HCT116 (cell line): Measurements from ENCODE around the gene ACTL7B. TPM values are rescaled to one million over a fixed set of nuclear protein-coding genes. Genes with fewer than 3 reads are reported as not detected.

ENCODE experiments used
- ATAC-seq: fragments of 200-7000 bp; cut with Tn5 transposase; 2 replicates; pipeline ENCODE4 v1.9.1; 2020; ENCODE audit warnings: mild to moderate bottlenecking, moderate library complexity
- BruUV-seq: library from RNA; stranded (reverse); fragments of 400-500 nt; replicated peaks from 2 replicates; lab custom pipeline; 2021; lab: Mats Ljungman, UMichigan
- CTCF ChIA-PET: fragments of 300-600 bp; sonication (Branson Sonifier 250); formaldehyde crosslinking; loops from one replicate; lab custom pipeline; 2021; ENCODE audit warnings: antibody characterized with exemption; lab: Charles Lee
- POLR2A ChIA-PET: fragments of 300-600, 350-600 bp; sonication (Branson Sonifier 250); formaldehyde crosslinking; loops from one replicate; lab custom pipeline; 2021; ENCODE audit warnings: antibody characterized with exemption; lab: Charles Lee
- RAD21 ChIA-PET, 2 experiments: fragments of 300-600 bp; sonication (Branson Sonifier 250); formaldehyde crosslinking; loops; one replicate each; lab custom pipeline; 2023; ENCODE audit warnings: low total read pairs in 2 of 2; ENCODE audit not compliant: uncharacterized antibody in 2 of 2, unreplicated experiment in 2 of 2, low non-redundant PET in 1 of 2; lab: Charles Lee
- DNase-seq: peaks from one replicate; pipeline ENCODE4 v3.0.0-alpha.2; 2010; ENCODE audit warnings: low read depth, low spot score
- H2AFZ ChIP-seq: fragments of 200-600 bp; shearing (Covaris generic), sonication (generic); 2 replicates; pipeline ENCODE4 v1.6.1; 2017; ENCODE audit warnings: low read depth, mixed run types, mixed read lengths, antibody characterized with exemption, low read length; ENCODE audit not compliant: poor library complexity, severe bottlenecking
- H3K27ac ChIP-seq: 2 replicates; pipeline ENCODE4 v1.5.1; 2012; ENCODE audit warnings: low read depth, low read length
- H3K27me3 ChIP-seq: fragments of 200-600 bp; sonication (generic); 2 replicates; pipeline ENCODE4 v1.6.1; 2016; ENCODE audit warnings: mixed run types, low read length, mixed read lengths; ENCODE audit not compliant: insufficient read depth
- H3K36me3 ChIP-seq, 2 experiments: fragments of 200-500 bp in 1 of 2; fragments of 200-600 bp in 1 of 2; sonication (Bioruptor generic) in 1 of 2; sonication (generic) in 1 of 2; 2 replicates each; pipeline versions ENCODE4 v1.5.1 to v1.6.1; 2014 to 2016; ENCODE audit warnings: low read length in 2 of 2, inconsistent platforms in 1 of 2, mixed read lengths in 1 of 2, mixed run types in 1 of 2; ENCODE audit not compliant: insufficient read depth in 2 of 2, control insufficient read depth in 1 of 2
- H3K4me1 ChIP-seq, 2 experiments: fragments of 200-600 bp in 1 of 2; sonication (generic) in 1 of 2; 2 replicates each; pipeline versions ENCODE4 v1.5.1 to v1.6.1; 2012 to 2017; ENCODE audit warnings: low read length in 2 of 2, inconsistent platforms in 1 of 2, mild to moderate bottlenecking in 1 of 2, mixed read lengths in 1 of 2, mixed run types in 1 of 2, moderate library complexity in 1 of 2; ENCODE audit not compliant: insufficient read depth in 2 of 2, control insufficient read depth in 1 of 2
- H3K4me2 ChIP-seq: fragments of 200-600 bp; sonication (generic); 2 replicates; pipeline ENCODE4 v1.6.1; 2017; ENCODE audit warnings: mixed run types, low read length, mixed read lengths
- H3K4me3 ChIP-seq, 2 experiments: fragments of 200-600 bp in 1 of 2; sonication (generic) in 1 of 2; replicated peaks in 1 of 2; 2 replicates each; pipeline ENCODE4 v1.5.1; 2011 to 2016; ENCODE audit warnings: low read length in 2 of 2, control low read depth in 1 of 2, low read depth in 1 of 2, mild to moderate bottlenecking in 1 of 2, mixed read lengths in 1 of 2, mixed run types in 1 of 2
- H3K79me2 ChIP-seq: fragments of 200-600 bp; sonication (generic); 2 replicates; pipeline ENCODE4 v1.6.1; 2017; ENCODE audit warnings: mild to moderate bottlenecking, mixed run types, low read length, moderate library complexity, mixed read lengths; ENCODE audit not compliant: insufficient read depth
- H3K9ac ChIP-seq: fragments of 200-600 bp; sonication (generic); 2 replicates; pipeline ENCODE4 v1.6.1; 2016; ENCODE audit warnings: low read length, mixed read lengths
- H3K9me2 ChIP-seq: fragments of 200-600 bp; sonication (generic), shearing (Covaris generic); 2 replicates; pipeline ENCODE4 v1.6.1; 2017; ENCODE audit warnings: mixed run types, mild to moderate bottlenecking, moderate library complexity; ENCODE audit not compliant: insufficient read depth
- H3K9me3 ChIP-seq, 2 experiments: fragments of 200-500 bp in 1 of 2; fragments of 200-600 bp in 1 of 2; sonication (Bioruptor generic) in 1 of 2; sonication (generic) in 1 of 2; 2 replicates each; pipeline ENCODE4 v1.6.1; 2014 to 2017; ENCODE audit warnings: low read length in 2 of 2, mixed read lengths in 2 of 2, inconsistent platforms in 1 of 2, low read depth in 1 of 2, mild to moderate bottlenecking in 1 of 2, mixed run types in 1 of 2, moderate library complexity in 1 of 2; ENCODE audit not compliant: control insufficient read depth in 1 of 2, insufficient read depth in 1 of 2
- H4K20me1 ChIP-seq: fragments of 200-600 bp; sonication (generic), shearing (Covaris generic); 2 replicates; pipeline ENCODE4 v1.6.1; 2017; ENCODE audit warnings: mixed run types, mild to moderate bottlenecking, moderate library complexity; ENCODE audit not compliant: insufficient read depth
- CEBPB ChIP-seq: IDR thresholded peaks from 2 replicates; pipeline ENCODE4 v1.6.1; 2012; ENCODE audit warnings: low read depth
- EZH2 ChIP-seq: fragments of 200-600 bp; sonication (generic); IDR thresholded peaks from 2 replicates; pipeline ENCODE4 v1.6.1; 2017; ENCODE audit warnings: antibody characterized with exemption, mixed run types
- SIN3A ChIP-seq: IDR thresholded peaks from 2 replicates; pipeline ENCODE4 v1.6.1; 2012; ENCODE audit warnings: low read depth
- SRF ChIP-seq: IDR thresholded peaks from 2 replicates; pipeline ENCODE4 v1.6.1; 2012; ENCODE audit warnings: low read depth
- TCF7L2 ChIP-seq: IDR thresholded peaks from 2 replicates; pipeline ENCODE4 v1.7.0; 2011; ENCODE audit warnings: borderline replicate concordance, inconsistent platforms; ENCODE audit not compliant: insufficient read depth, insufficient read length; ENCODE audit errors: extremely low read depth
- YY1 ChIP-seq: IDR thresholded peaks from 2 replicates; pipeline ENCODE4 v1.6.1; 2011; ENCODE audit warnings: low read length, low read depth, moderate library complexity, mild to moderate bottlenecking; ENCODE audit not compliant: insufficient replicate concordance; ENCODE audit errors: extremely low read depth
- ZNF274 ChIP-seq: fragments of 200-500 bp; sonication (Bioruptor generic); IDR thresholded peaks from 2 replicates; pipeline ENCODE4 v1.6.1; 2014; ENCODE audit warnings: mild to moderate bottlenecking, low read depth, low read length, inconsistent platforms
- intact Hi-C: fragments of 100-400 bp; cut with micrococcal nuclease; formaldehyde crosslinking; loops from 2 replicates; pipeline ENCODE4 v1.10.0; 2022
- total RNA-seq: library from RNA; stranded (reverse); gene quantifications from one replicate; pipeline ENCODE4 v1.2.1, GENCODE V29; 2021; ENCODE audit not compliant: unreplicated experiment
- TF ChIP-seq, protein P1 (sequence below): IDR thresholded peaks from 2 replicates; pipeline ENCODE4 v1.6.1; 2012; ENCODE audit warnings: low read depth
- TF ChIP-seq, protein P2 (sequence below): IDR thresholded peaks from 2 replicates; pipeline ENCODE4 v1.6.1; 2011; ENCODE audit warnings: mild to moderate bottlenecking, low read length, moderate library complexity; ENCODE audit not compliant: insufficient replicate concordance; ENCODE audit errors: extremely low read depth
- TF ChIP-seq, protein P3 (sequence below), 3 experiments: fragments of 200-600 bp in 1 of 3; sonication (generic) in 1 of 3; IDR thresholded peaks in 2 of 3; conservative IDR thresholded peaks in 1 of 3; 2 replicates each; pipeline ENCODE4 v1.5.1; 2012 to 2017; ENCODE audit warnings: low read depth in 2 of 3, low read length in 2 of 3, antibody characterized with exemption in 1 of 3, borderline replicate concordance in 1 of 3, control low read depth in 1 of 3, mild to moderate bottlenecking in 1 of 3, mixed read lengths in 1 of 3, mixed run types in 1 of 3, moderate library complexity in 1 of 3; ENCODE audit not compliant: insufficient read depth in 1 of 3
- TF ChIP-seq, protein P4 (sequence below): IDR thresholded peaks from 2 replicates; pipeline ENCODE4 v1.6.1; 2012
- TF ChIP-seq, protein P5 (sequence below): IDR thresholded peaks from 2 replicates; pipeline ENCODE4 v1.6.1; 2012

The ACTL7B gene
- total RNA-seq, 1 experiment from 2014 or later, result not detected

DNA sequence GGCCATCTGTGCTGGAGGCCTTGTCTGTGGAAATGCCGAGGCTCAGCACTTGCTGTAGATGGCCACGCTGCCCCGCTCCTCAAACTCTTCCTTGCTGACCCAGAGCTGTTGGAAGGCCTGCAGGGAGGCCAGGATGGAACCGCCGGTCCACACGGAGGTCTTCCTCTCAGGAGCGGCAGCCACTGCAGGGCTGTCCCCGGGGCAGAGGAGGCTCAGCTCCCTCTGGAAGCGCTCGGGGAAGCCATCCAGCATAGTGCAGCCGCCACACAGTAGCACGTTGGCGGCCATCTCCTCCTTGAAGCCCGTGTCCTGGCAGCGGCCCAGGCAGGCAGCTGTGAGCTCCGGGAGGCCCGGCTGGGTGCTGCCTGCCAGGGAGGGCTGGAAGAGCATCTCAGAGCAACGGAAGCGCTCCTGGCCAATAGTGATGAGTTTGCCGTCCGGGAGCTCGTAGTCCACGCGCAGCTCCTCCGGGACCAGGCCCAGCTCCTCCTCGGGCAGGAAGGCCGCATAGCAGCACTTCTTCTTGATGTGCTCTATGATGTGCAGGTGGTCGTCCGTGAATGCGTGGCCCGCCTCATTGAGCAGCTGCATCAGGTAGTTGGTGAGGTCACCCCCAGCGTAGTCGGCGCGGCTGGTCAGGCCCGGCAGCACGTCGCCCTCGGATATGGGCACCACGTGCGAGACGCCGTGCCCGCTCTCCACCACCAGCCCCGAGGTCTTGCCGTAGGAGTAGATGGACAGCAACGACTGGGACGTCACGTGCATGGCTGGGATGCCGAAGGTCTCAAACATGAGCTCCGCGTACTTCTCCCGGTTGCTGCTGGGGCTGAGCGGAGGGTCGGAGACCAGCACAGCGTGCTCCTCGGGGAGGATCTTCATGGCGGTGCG is 901 bp downstream of the ACTL7B start (continued):
- no peak for TF ChIP-seq SIN3A

DNA sequence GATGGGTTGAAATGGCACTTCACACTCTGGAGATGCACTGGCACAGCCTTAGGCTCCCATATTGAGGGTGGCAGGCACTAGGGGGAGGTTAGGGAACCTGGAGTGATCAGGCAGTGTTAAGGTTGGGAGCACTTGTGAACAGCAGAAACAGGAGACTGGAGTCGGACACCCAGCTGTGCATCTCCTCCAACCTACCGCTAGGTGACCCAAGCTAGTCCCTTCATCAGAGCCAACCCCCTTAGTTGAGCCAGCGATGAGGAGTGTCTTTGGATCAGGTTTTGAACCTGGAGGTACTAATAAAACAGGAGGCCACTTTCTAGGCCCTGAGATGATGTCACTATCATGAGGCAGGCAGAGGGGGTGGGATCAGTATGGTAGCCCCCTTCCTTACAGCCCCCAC is 1.7 kb downstream of the ACTL7B start:
- no peaks in the 10 kb centered on the region for H3K9me2 ChIP-seq
- H3K27ac ChIP-seq, result no peak overlapping the region
- no peaks in the 10 kb centered on the region for H3K9me3 ChIP-seq
- H3K79me2 ChIP-seq, result no peaks in the 10 kb centered on the region
- DNase-seq (no peak), ATAC-seq (no peak)
- no TSS peak for BruUV-seq
- H3K4me1 ChIP-seq, result peaks cover 0 to under 1% of the 10 kb centered on the region in 2 experiments; a peak in 1 of 4 replicates
- H2AFZ ChIP-seq, result no peak overlapping the region
- H3K36me3 ChIP-seq, result no peaks in the 10 kb centered on the region
- no peaks in the 10 kb centered on the region for H3K27me3 ChIP-seq
- ChIA-PET POLR2A (interaction anchor here (0.6 kb wide), 1 partner anchor 1073 kb away, joined by 4 read pairs; no protein-coding TSS in a partner anchor), CTCF (no interaction called here), RAD21 (no interaction called here)
- H3K4me2 ChIP-seq, result no peak overlapping the region
- no peak overlapping the region for H3K9ac ChIP-seq
- H3K4me3 ChIP-seq, result no peak overlapping the region
- TF ChIP-seq, protein P1, sequence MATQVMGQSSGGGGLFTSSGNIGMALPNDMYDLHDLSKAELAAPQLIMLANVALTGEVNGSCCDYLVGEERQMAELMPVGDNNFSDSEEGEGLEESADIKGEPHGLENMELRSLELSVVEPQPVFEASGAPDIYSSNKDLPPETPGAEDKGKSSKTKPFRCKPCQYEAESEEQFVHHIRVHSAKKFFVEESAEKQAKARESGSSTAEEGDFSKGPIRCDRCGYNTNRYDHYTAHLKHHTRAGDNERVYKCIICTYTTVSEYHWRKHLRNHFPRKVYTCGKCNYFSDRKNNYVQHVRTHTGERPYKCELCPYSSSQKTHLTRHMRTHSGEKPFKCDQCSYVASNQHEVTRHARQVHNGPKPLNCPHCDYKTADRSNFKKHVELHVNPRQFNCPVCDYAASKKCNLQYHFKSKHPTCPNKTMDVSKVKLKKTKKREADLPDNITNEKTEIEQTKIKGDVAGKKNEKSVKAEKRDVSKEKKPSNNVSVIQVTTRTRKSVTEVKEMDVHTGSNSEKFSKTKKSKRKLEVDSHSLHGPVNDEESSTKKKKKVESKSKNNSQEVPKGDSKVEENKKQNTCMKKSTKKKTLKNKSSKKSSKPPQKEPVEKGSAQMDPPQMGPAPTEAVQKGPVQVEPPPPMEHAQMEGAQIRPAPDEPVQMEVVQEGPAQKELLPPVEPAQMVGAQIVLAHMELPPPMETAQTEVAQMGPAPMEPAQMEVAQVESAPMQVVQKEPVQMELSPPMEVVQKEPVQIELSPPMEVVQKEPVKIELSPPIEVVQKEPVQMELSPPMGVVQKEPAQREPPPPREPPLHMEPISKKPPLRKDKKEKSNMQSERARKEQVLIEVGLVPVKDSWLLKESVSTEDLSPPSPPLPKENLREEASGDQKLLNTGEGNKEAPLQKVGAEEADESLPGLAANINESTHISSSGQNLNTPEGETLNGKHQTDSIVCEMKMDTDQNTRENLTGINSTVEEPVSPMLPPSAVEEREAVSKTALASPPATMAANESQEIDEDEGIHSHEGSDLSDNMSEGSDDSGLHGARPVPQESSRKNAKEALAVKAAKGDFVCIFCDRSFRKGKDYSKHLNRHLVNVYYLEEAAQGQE, result no peak
- TF ChIP-seq, protein P2, sequence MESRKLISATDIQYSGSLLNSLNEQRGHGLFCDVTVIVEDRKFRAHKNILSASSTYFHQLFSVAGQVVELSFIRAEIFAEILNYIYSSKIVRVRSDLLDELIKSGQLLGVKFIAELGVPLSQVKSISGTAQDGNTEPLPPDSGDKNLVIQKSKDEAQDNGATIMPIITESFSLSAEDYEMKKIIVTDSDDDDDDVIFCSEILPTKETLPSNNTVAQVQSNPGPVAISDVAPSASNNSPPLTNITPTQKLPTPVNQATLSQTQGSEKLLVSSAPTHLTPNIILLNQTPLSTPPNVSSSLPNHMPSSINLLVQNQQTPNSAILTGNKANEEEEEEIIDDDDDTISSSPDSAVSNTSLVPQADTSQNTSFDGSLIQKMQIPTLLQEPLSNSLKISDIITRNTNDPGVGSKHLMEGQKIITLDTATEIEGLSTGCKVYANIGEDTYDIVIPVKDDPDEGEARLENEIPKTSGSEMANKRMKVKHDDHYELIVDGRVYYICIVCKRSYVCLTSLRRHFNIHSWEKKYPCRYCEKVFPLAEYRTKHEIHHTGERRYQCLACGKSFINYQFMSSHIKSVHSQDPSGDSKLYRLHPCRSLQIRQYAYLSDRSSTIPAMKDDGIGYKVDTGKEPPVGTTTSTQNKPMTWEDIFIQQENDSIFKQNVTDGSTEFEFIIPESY, result no peak
- TF ChIP-seq EZH2 (no peak), YY1 (no peak), TCF7L2 (no peak), ZNF274 (no peak), CEBPB (no peak), SRF (no peak)
- TF ChIP-seq, protein P3, sequence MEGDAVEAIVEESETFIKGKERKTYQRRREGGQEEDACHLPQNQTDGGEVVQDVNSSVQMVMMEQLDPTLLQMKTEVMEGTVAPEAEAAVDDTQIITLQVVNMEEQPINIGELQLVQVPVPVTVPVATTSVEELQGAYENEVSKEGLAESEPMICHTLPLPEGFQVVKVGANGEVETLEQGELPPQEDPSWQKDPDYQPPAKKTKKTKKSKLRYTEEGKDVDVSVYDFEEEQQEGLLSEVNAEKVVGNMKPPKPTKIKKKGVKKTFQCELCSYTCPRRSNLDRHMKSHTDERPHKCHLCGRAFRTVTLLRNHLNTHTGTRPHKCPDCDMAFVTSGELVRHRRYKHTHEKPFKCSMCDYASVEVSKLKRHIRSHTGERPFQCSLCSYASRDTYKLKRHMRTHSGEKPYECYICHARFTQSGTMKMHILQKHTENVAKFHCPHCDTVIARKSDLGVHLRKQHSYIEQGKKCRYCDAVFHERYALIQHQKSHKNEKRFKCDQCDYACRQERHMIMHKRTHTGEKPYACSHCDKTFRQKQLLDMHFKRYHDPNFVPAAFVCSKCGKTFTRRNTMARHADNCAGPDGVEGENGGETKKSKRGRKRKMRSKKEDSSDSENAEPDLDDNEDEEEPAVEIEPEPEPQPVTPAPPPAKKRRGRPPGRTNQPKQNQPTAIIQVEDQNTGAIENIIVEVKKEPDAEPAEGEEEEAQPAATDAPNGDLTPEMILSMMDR (IDR thresholded peaks at IDR 0.05 in 2 of 3, conservative IDR thresholded peaks at IDR 0.05 in 1 of 3; ENCODE audit: borderline replicate concordance in 1 of 3, insufficient read depth in 1 of 3, low read depth in 2 of 3, low read length in 2 of 3), result no peak
- TF ChIP-seq, protein P4, sequence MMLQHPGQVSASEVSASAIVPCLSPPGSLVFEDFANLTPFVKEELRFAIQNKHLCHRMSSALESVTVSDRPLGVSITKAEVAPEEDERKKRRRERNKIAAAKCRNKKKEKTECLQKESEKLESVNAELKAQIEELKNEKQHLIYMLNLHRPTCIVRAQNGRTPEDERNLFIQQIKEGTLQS, result no peak
- TF ChIP-seq, protein P5, sequence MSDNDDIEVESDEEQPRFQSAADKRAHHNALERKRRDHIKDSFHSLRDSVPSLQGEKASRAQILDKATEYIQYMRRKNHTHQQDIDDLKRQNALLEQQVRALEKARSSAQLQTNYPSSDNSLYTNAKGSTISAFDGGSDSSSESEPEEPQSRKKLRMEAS, result no peak
- intact Hi-C loops, result loop anchor here (5.0 to 10.0 kb wide), 2 partner anchors 471 to 548 kb away; partner anchors contain the start of gene EPB41L4B
- no peaks in the 10 kb centered on the region for H4K20me1 ChIP-seq
